ENCODE measurements around the gene SAP25. TPM values are rescaled to one million over a fixed set of nuclear protein-coding genes. Genes with fewer than 3 reads are reported as not detected.
A peak's percentile ranks its signal among the peaks of the same experiment; 100 is the strongest.
"Not testable (repeated sequence)": the region's sequence is repeated elsewhere in the genome, so short reads cannot be mapped to it uniquely, and the experiment has no call there.

Gene SAP25
- total and polyA plus RNA-seq, 4 donors = 0.33 to 0.84 (median 0.56) TPM; not detected in 1

GRCh38 chr7:100565133-100565571 lies 8.5 kb downstream of the SAP25 start:
- TF ChIP-seq MAX (IDR thresholded peaks at IDR 0.05) (no peak), YY1 (IDR thresholded peaks at IDR 0.05) (peak; percentile 29), RXRA (IDR thresholded peaks at IDR 0.05) (peak; percentile 49 to 81), HNF4A (conservative IDR thresholded peaks at IDR 0.05) (peak in 1 of 2 donors; percentile 35)
- 76% methylated on average over 11 of the region's 11 CpGs for WGBS
- no peak overlapping the region for H3K4me3 ChIP-seq (ENCODE audit: low read depth in 1 of 3, low read length in 3 of 3)
- peaks cover 2 to 22% (median 15%) of the 10 kb centered on the region in 4 donors for H3K36me3 ChIP-seq (ENCODE audit: control insufficient read depth in 4 of 4, insufficient read depth in 3 of 4, low read depth in 1 of 4, low read length in 3 of 4)
- H3K4me1 ChIP-seq (ENCODE audit: control insufficient read depth in 4 of 4, insufficient read depth in 4 of 4, low read length in 3 of 4) = peaks cover 36 to 92% (median 74%) of the 10 kb centered on the region in 4 donors
- H3K27me3 ChIP-seq (ENCODE audit: control insufficient read depth in 4 of 4, insufficient read depth in 4 of 4, low read length in 3 of 4) = no peaks in the 10 kb centered on the region
- no peaks in the 10 kb centered on the region for H3K9me3 ChIP-seq (ENCODE audit: control insufficient read depth in 4 of 4, low read length in 3 of 4)
- peak overlapping the region; percentile 43 to 46 for H3K27ac ChIP-seq (ENCODE audit: low read depth in 1 of 2, low read length in 2 of 2)
- no peak for DNase-seq (ENCODE audit: low spot score)
- no peak overlapping the region for H3K9ac ChIP-seq (ENCODE audit: low read depth in 1 of 2, low read length in 2 of 2)

GRCh38 chr7:100564405-100564804 lies 9.3 kb downstream of the SAP25 start:
- WGBS = 78% methylated on average over 6 of the region's 6 CpGs

GRCh38 chr7:100563809-100564400 lies 9.8 kb downstream of the SAP25 start:
- Histone ChIP-seq H3K27me3 (ENCODE audit: control insufficient read depth in 4 of 4, insufficient read depth in 4 of 4, low read length in 3 of 4) (no peaks in the 10 kb centered on the region), H3K27ac (ENCODE audit: low read depth in 1 of 2, low read length in 2 of 2) (peak overlapping the region; percentile 15 to 46), H3K9ac (ENCODE audit: low read depth in 1 of 2, low read length in 2 of 2) (no peak overlapping the region), H3K36me3 (ENCODE audit: control insufficient read depth in 4 of 4, insufficient read depth in 3 of 4, low read depth in 1 of 4, low read length in 3 of 4) (peaks cover 5 to 23% (median 15%) of the 10 kb centered on the region in 4 donors), H3K9me3 (ENCODE audit: control insufficient read depth in 4 of 4, low read length in 3 of 4) (no peaks in the 10 kb centered on the region), H3K4me1 (ENCODE audit: control insufficient read depth in 4 of 4, insufficient read depth in 4 of 4, low read length in 3 of 4) (peaks cover 33 to 90% (median 71%) of the 10 kb centered on the region in 4 donors), H3K4me3 (ENCODE audit: low read depth in 1 of 3, low read length in 3 of 3) (no peak overlapping the region)
- WGBS = 51% methylated on average over 12 of the region's 12 CpGs
- DNase-seq (ENCODE audit: low spot score) = peak; percentile 90
- TF ChIP-seq ATF3 (IDR thresholded peaks at IDR 0.05) = no peak
- TF ChIP-seq CTCF (IDR thresholded peaks at IDR 0.05; ENCODE audit: low read depth, low read length, missing input control) = peak; percentile 94
- no peak for TF ChIP-seq TAF1 (conservative IDR thresholded peaks at IDR 0.05)
- TF ChIP-seq RAD21 (IDR thresholded peaks at IDR 0.05) = peak; percentile 79 to 83

More at GRCh38 chr7:100564405-100564804, 9.3 kb downstream of the SAP25 start:
- Histone ChIP-seq H3K4me1 (ENCODE audit: control insufficient read depth in 4 of 4, insufficient read depth in 4 of 4, low read length in 3 of 4) (peaks cover 34 to 91% (median 73%) of the 10 kb centered on the region in 4 donors), H3K36me3 (ENCODE audit: control insufficient read depth in 4 of 4, insufficient read depth in 3 of 4, low read depth in 1 of 4, low read length in 3 of 4) (peaks cover 2 to 22% (median 15%) of the 10 kb centered on the region in 4 donors), H3K27ac (ENCODE audit: low read depth in 1 of 2, low read length in 2 of 2) (peak overlapping the region; percentile 43 to 46), H3K9ac (ENCODE audit: low read depth in 1 of 2, low read length in 2 of 2) (peak overlapping the region in 1 of 2 donors; percentile 3)
- not testable (repeated sequence) for H3K9me3 ChIP-seq (ENCODE audit: control insufficient read depth in 4 of 4, low read length in 3 of 4); DNase-seq (ENCODE audit: low spot score); H3K4me3 ChIP-seq (ENCODE audit: low read depth in 1 of 3, low read length in 3 of 3); H3K27me3 ChIP-seq (ENCODE audit: control insufficient read depth in 4 of 4, insufficient read depth in 4 of 4, low read length in 3 of 4)

GRCh38 chr7:100563100-100563564 lies 10.6 kb downstream of the SAP25 start:
- H3K9ac ChIP-seq (ENCODE audit: low read depth in 1 of 2, low read length in 2 of 2) = no peak overlapping the region
- H3K27ac ChIP-seq (ENCODE audit: low read depth in 1 of 2, low read length in 2 of 2) = no peak overlapping the region
- no peak overlapping the region for H3K4me3 ChIP-seq (ENCODE audit: low read depth in 1 of 3, low read length in 3 of 3)
- peaks cover 10 to 25% (median 15%) of the 10 kb centered on the region in 4 donors for H3K36me3 ChIP-seq (ENCODE audit: control insufficient read depth in 4 of 4, insufficient read depth in 3 of 4, low read depth in 1 of 4, low read length in 3 of 4)
- peaks cover 30 to 86% (median 66%) of the 10 kb centered on the region in 4 donors for H3K4me1 ChIP-seq (ENCODE audit: control insufficient read depth in 4 of 4, insufficient read depth in 4 of 4, low read length in 3 of 4)
- H3K9me3 ChIP-seq (ENCODE audit: control insufficient read depth in 4 of 4, low read length in 3 of 4) = no peaks in the 10 kb centered on the region
- WGBS = 87% methylated on average over 8 of the region's 8 CpGs
- DNase-seq (ENCODE audit: low spot score) = no peak
- no peaks in the 10 kb centered on the region for H3K27me3 ChIP-seq (ENCODE audit: control insufficient read depth in 4 of 4, insufficient read depth in 4 of 4, low read length in 3 of 4)
- TF ChIP-seq YY1 (IDR thresholded peaks at IDR 0.05) = no peak
- TF ChIP-seq RXRA (IDR thresholded peaks at IDR 0.05) = no peak
- TF ChIP-seq ATF3 (IDR thresholded peaks at IDR 0.05) = no peak
- TF ChIP-seq TAF1 (conservative IDR thresholded peaks at IDR 0.05) = no peak
- no peak for TF ChIP-seq FOXA1 (IDR thresholded peaks at IDR 0.05)
- no peak for TF ChIP-seq REST (IDR thresholded peaks at IDR 0.05)
- TF ChIP-seq CTCF (IDR thresholded peaks at IDR 0.05; ENCODE audit: low read depth, low read length, missing input control) = no peak
- TF ChIP-seq NR2F2 (IDR thresholded peaks at IDR 0.05) = no peak
